ENCODE results near the gene SLC5A2.

SLC5A2 gene

DNA sequence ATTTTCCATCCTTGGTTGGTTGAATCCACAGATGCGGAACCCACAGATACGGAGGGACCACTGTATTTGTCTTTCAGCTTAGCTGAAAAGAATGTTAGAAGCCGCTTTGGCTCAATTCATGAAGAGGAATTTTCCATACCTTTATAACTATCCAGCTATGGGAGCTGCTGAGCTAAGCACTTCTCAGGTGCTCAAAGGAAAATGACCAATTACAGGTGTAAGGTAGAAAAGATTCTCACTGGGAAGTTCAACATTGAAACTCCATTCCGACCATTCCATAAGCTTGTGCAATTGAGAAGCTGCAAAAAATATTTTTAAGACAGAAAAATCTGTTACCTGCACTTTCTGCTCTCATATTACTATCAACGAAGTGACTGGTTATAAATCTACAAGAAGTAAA lies 47.5 kb downstream of the SLC5A2 start:
- no peak overlapping the region for H3K27ac ChIP-seq
- POLR2A ChIA-PET (ENCODE audit: low non-redundant PET) = no interaction called here
- TF ChIP-seq, protein P1, sequence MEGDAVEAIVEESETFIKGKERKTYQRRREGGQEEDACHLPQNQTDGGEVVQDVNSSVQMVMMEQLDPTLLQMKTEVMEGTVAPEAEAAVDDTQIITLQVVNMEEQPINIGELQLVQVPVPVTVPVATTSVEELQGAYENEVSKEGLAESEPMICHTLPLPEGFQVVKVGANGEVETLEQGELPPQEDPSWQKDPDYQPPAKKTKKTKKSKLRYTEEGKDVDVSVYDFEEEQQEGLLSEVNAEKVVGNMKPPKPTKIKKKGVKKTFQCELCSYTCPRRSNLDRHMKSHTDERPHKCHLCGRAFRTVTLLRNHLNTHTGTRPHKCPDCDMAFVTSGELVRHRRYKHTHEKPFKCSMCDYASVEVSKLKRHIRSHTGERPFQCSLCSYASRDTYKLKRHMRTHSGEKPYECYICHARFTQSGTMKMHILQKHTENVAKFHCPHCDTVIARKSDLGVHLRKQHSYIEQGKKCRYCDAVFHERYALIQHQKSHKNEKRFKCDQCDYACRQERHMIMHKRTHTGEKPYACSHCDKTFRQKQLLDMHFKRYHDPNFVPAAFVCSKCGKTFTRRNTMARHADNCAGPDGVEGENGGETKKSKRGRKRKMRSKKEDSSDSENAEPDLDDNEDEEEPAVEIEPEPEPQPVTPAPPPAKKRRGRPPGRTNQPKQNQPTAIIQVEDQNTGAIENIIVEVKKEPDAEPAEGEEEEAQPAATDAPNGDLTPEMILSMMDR (conservative IDR thresholded peaks at IDR 0.05; ENCODE audit: low read depth) = no peak
- no peak for DNase-seq (ENCODE audit: low spot score)
- CTCF ChIA-PET = no interaction called here

DNA sequence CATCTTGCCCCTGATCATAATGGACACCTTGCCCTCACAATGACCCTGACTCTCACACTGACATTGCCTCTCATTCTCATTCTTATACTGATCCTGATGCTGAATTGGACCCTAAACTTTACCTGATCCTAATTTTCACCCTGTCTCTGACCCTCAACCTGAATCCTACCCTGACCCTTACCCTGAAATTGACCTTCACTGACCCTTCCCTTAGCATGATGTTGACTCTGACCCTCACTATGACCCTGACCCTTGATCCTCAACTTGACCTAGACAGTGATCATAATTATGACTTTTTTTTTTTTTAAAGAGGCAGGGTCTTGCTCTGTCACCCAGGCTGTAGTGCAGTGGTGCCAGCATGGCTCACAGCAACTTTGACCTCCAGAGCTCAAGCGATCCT lies 48.2 kb downstream of the SLC5A2 start:
- ChIA-PET CTCF (interaction anchor here (0.6 kb wide), 1 partner anchor 45 kb away, joined by 4 read pairs; no protein-coding TSS in a partner anchor), POLR2A (ENCODE audit: low non-redundant PET) (no interaction called here)
- no peak for DNase-seq (ENCODE audit: low spot score)
- TF ChIP-seq, protein P1 (conservative IDR thresholded peaks at IDR 0.05; ENCODE audit: low read depth) = no peak
- H3K27ac ChIP-seq = no peak overlapping the region

GRCh38 chr16:31532120-31532519 lies 49.2 kb downstream of the SLC5A2 start:
- ChIA-PET POLR2A (ENCODE audit: low non-redundant PET) (no interaction called here), CTCF (no interaction called here)
- no peak for DNase-seq (ENCODE audit: low spot score)
- TF ChIP-seq, protein P1 (conservative IDR thresholded peaks at IDR 0.05; ENCODE audit: low read depth) = no peak
- H3K27ac ChIP-seq = no peak overlapping the region

DNA sequence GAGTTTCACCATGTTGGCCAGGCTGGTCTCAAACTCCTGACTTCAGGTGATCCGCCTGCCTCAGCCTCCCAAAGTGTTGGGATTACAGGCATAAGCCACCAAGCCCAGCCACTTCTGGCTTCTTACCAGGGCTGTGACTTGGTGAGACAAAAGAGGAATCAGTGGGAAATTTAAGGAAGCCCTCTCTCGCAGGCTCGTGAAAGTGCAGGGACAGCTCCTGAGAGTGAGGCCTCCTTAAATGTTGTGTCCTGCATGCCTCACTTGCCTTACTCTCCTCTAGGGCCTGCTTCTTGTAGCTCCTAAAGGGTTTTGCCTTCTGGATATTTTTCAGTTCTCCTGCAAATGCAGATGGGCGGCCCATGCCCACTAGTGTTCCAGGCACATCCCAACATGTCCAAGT lies 50.0 kb downstream of the SLC5A2 start:
- POLR2A ChIA-PET (ENCODE audit: low non-redundant PET) = no interaction called here
- CTCF ChIA-PET = no interaction called here
- TF ChIP-seq, protein P1 (conservative IDR thresholded peaks at IDR 0.05; ENCODE audit: low read depth) = no peak
- DNase-seq (ENCODE audit: low spot score) = no peak
- no peak overlapping the region for H3K27ac ChIP-seq

- TF ChIP-seq, protein P1 (conservative IDR thresholded peaks at IDR 0.05; ENCODE audit: low read depth) = no peak
- POLR2A ChIA-PET (ENCODE audit: low non-redundant PET) = no interaction called here
- CTCF ChIA-PET = no interaction called here
- H3K27ac ChIP-seq = no peak overlapping the region
- no peak for DNase-seq (ENCODE audit: low spot score)
Measured at GRCh38 chr16:31535737-31536136, 52.8 kb downstream of the SLC5A2 start.

- TF ChIP-seq, protein P1 (conservative IDR thresholded peaks at IDR 0.05; ENCODE audit: low read depth) = no peak
- H3K27ac ChIP-seq = no peak overlapping the region
- no peak for DNase-seq (ENCODE audit: low spot score)
- POLR2A ChIA-PET (ENCODE audit: low non-redundant PET) = no interaction called here
- CTCF ChIA-PET = no interaction called here
Measured at GRCh38 chr16:31536804-31537361, 54.0 kb downstream of the SLC5A2 start.
